Ramos (cell line): ENCODE measurements around the gene RNF43.

ENCODE experiments used
- in situ Hi-C: fragments of 300-500 bp; cut with MboI; formaldehyde crosslinking; loops from one replicate; pipeline ENCODE4 v1.14.3; 2022; ENCODE audit warnings: low sequenced_read_pairs; ENCODE audit not compliant: unreplicated experiment

RNF43 gene

GRCh38 chr17:58368860-58369213, 48.5 kb downstream of the RNF43 start:
- in situ Hi-C loops = no loop called here
